ENCODE data around the gene SEL1L.
"Not testable (repeated sequence)": the region's sequence is repeated elsewhere in the genome, so short reads cannot be mapped to it uniquely, and the experiment has no call there.

Gene SEL1L

DNA sequence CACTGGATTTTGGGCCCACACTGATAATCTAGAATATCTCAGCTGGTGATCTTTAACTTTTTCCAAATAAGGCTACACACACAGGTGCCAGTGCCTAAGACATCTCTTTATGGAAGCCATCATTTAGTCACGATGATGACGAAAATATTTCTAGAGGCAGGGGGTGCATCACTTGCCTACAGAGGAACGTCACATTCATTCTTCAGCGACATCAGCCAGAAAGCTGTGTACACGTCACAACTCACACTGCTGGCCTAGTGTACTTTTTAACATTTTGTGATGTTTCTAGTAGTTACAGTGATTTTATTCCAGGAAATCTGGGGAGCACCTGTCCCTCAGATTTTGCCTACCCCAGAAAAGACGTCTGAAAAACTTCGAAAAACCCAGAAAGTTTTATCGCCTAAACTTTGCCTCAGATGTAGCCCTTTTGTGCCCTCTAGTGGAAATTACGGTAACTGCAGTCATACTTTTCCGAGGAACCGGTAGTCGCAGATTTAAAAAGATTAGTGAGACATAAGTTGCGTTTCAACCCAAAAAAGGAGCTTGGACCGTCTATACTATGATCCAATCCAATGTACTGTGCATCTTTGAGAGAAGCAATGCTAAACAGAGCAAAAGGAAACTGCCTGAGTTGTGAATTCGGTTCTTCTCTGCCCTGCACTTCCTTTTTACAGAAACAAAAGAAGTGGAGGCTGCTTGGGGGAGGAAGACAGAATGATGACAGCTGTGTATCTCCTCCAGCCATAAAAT, 69.2 kb downstream of the SEL1L start:
- no peaks in the 10 kb centered on the region for H3K36me3 ChIP-seq
- no peaks in the 10 kb centered on the region for H3K9me3 ChIP-seq (ENCODE audit: severe bottlenecking)
- peak; percentile 42 for DNase-seq
- no peaks in the 10 kb centered on the region for H3K27me3 ChIP-seq (ENCODE audit: insufficient read depth, low read depth, severe bottlenecking)
- peak overlapping the region; percentile 81 for H3K27ac ChIP-seq
- TF ChIP-seq, protein P1, sequence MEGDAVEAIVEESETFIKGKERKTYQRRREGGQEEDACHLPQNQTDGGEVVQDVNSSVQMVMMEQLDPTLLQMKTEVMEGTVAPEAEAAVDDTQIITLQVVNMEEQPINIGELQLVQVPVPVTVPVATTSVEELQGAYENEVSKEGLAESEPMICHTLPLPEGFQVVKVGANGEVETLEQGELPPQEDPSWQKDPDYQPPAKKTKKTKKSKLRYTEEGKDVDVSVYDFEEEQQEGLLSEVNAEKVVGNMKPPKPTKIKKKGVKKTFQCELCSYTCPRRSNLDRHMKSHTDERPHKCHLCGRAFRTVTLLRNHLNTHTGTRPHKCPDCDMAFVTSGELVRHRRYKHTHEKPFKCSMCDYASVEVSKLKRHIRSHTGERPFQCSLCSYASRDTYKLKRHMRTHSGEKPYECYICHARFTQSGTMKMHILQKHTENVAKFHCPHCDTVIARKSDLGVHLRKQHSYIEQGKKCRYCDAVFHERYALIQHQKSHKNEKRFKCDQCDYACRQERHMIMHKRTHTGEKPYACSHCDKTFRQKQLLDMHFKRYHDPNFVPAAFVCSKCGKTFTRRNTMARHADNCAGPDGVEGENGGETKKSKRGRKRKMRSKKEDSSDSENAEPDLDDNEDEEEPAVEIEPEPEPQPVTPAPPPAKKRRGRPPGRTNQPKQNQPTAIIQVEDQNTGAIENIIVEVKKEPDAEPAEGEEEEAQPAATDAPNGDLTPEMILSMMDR (IDR thresholded peaks at IDR 0.05; ENCODE audit: low read depth, low read length) = peak; percentile 63
- peak overlapping the region; percentile 44 for H3K4me3 ChIP-seq (ENCODE audit: low read depth, low read length)

DNA sequence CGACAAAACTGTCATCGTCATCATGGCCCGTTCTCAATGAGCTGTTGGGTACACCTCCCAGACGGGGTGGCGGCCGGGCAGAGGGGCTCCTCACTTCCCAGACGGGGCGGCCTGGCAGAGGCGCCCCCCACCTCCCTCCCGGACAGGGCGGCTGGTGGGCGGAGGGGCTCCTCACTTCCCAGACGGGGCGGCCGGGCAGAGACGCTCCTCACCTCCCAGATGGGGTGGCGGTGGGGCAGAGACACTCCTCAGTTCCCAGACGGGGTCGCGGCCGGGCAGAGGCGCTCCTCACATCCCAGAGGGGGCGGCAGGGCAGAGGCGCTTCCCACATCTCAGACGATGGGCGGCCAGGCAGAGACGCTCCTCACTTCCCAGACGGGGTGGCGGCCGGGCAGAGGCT, 71.3 kb downstream of the SEL1L start:
- not testable (repeated sequence) for H3K4me3 ChIP-seq (ENCODE audit: low read depth, low read length); H3K27me3 ChIP-seq (ENCODE audit: insufficient read depth, low read depth, severe bottlenecking); H3K9me3 ChIP-seq (ENCODE audit: severe bottlenecking); H3K27ac ChIP-seq; H3K36me3 ChIP-seq; DNase-seq

DNA sequence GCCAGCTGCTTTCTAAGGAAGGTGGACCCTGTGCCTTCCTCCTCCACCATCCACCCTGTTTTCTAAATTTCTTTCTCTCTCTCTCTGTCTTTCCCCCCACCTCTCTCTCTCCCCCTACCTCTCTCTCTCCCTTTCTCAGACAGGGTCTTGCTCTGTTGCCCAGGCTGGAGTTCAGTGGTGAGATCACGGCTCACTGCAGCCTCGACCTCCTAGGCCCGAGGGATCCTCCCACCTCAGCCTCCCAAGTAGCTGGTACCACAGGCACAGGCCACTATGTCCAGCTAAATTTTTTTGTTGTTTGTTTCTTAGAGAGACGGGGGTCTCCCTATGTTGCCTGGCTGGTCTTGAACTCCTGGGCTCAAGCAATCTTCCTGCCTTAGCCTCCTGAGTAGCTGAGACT, 73.7 kb downstream of the SEL1L start:
- H3K36me3 ChIP-seq = no peaks in the 10 kb centered on the region
- DNase-seq = no peak
- H3K9me3 ChIP-seq (ENCODE audit: severe bottlenecking) = no peaks in the 10 kb centered on the region
- TF ChIP-seq, protein P1 (IDR thresholded peaks at IDR 0.05; ENCODE audit: low read depth, low read length) = no peak
- no peak overlapping the region for H3K4me3 ChIP-seq (ENCODE audit: low read depth, low read length)
- no peak overlapping the region for H3K27ac ChIP-seq
- no peaks in the 10 kb centered on the region for H3K27me3 ChIP-seq (ENCODE audit: insufficient read depth, low read depth, severe bottlenecking)

DNA sequence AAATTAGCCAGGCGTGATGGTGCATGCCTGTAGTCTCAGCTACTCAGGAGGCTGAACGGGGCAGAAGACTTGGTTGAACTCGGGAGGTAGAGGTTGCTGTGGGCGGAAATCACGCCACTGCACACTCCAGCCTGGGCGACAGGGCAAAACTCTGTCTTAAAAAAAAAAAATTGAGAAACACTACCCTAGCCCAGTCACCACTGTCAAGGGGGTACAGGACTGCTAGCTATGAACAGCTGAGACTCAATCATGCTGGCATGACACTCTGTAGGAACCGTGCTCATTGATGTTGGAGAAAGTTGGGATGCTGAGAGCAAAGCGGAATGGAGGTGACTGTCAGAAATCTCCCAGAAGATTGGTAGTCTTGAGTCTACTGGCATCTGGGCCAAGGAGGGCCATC, 75.3 kb downstream of the SEL1L start:
- no peaks in the 10 kb centered on the region for H3K36me3 ChIP-seq
- no peak overlapping the region for H3K27ac ChIP-seq
- no peak for DNase-seq
- TF ChIP-seq, protein P1 (IDR thresholded peaks at IDR 0.05; ENCODE audit: low read depth, low read length) = no peak
- no peaks in the 10 kb centered on the region for H3K9me3 ChIP-seq (ENCODE audit: severe bottlenecking)
- no peak overlapping the region for H3K4me3 ChIP-seq (ENCODE audit: low read depth, low read length)
- no peaks in the 10 kb centered on the region for H3K27me3 ChIP-seq (ENCODE audit: insufficient read depth, low read depth, severe bottlenecking)

DNA sequence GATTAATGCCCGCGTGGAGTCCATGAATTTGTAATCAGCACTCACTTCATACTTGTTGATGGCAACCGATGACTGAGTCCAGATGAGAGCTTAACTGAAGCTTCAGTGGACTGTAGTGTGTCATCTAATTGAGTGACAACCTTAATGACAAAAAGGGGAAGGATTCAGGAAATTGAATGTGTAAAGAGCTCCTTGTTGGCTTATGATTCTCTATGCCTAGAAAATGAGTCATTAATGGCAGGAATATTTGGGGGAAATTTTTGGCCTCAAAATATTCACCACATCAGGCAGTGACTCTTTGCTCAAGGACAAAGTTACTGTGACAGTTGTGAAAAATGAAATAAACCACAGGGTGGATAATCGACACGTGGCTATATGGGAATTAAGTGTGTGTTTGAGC, 78.3 kb downstream of the SEL1L start:
- no peak overlapping the region for H3K27ac ChIP-seq
- H3K9me3 ChIP-seq (ENCODE audit: severe bottlenecking) = no peaks in the 10 kb centered on the region
- DNase-seq = no peak
- TF ChIP-seq, protein P1 (IDR thresholded peaks at IDR 0.05; ENCODE audit: low read depth, low read length) = no peak
- H3K36me3 ChIP-seq = no peaks in the 10 kb centered on the region
- no peaks in the 10 kb centered on the region for H3K27me3 ChIP-seq (ENCODE audit: insufficient read depth, low read depth, severe bottlenecking)
- no peak overlapping the region for H3K4me3 ChIP-seq (ENCODE audit: low read depth, low read length)

DNA sequence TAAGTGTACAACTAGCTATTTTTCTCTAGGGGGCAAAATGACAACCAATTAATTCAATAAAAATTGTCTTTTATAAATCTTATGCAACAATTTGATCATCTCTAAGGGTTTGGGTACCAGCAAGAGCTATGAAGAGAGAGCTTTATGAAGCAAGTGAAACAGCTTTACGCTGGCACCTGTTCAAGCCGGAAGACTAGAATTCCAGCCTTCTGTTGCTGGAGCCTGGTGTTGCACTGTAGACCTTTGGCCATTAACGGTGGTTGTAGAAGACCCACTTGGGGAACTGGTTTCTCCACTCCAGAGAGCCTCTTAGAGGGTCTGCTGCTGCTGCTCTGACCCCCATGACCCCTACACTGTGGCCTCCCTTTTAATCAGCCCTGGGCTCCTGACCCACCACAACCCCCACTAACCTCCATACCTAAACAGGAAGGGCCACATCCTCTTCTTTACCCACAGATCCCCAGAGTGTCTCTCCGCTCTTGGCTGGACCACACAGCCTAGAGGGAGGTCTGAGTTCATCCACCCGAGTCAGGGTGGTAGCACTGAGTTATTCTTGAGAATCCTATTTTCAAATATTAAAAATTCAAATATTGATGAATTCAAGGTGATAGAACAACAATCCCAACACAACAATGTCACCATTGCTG, 79.0 kb downstream of the SEL1L start:
- no peak overlapping the region for H3K27ac ChIP-seq

More for the DNA sequence above, 79.0 kb downstream of the SEL1L start:
- H3K4me3 ChIP-seq (ENCODE audit: low read depth, low read length) = no peak overlapping the region
- H3K9me3 ChIP-seq (ENCODE audit: severe bottlenecking) = no peaks in the 10 kb centered on the region
- no peaks in the 10 kb centered on the region for H3K27me3 ChIP-seq (ENCODE audit: insufficient read depth, low read depth, severe bottlenecking)
- no peak for DNase-seq
- TF ChIP-seq, protein P1 (IDR thresholded peaks at IDR 0.05; ENCODE audit: low read depth, low read length) = no peak
- no peaks in the 10 kb centered on the region for H3K36me3 ChIP-seq

All from WERI-Rb-1 (cell line).